Central memory CD8-positive, alpha-beta T cell (primary cell): Measurements from ENCODE around the gene ARID1B.

Experiments
- ATAC-seq: fragments of 150-1000 bp; cut with Tn5 transposase; replicated peaks from 2 replicates; pipeline ENCODE4 v1.10.0; 2022; ENCODE audit warnings: mild to moderate bottlenecking, moderate FRiP score, moderate number of reproducible peaks; ENCODE audit not compliant: poor library complexity, severe bottlenecking; ENCODE audit errors: extremely low read depth
- DNase-seq, 2 donors: peaks; one replicate each; pipeline ENCODE4 v3.0.0; 2021; ENCODE audit warnings: low spot score in 2 of 2
- H3K27ac Mint-ChIP-seq: one replicate; pipeline ENCODE4 v1.8.0; 2022; ENCODE audit warnings: low read depth, mild to moderate bottlenecking, moderate library complexity, mixed read lengths
- H3K27me3 Mint-ChIP-seq: one replicate; pipeline ENCODE4 v1.8.0; 2022; ENCODE audit warnings: mixed read lengths
- H3K36me3 Mint-ChIP-seq: one replicate; pipeline ENCODE4 v1.8.0; 2022; ENCODE audit warnings: mild to moderate bottlenecking, moderate library complexity, mixed read lengths; ENCODE audit not compliant: insufficient read depth
- H3K4me1 Mint-ChIP-seq: one replicate; pipeline ENCODE4 v1.8.0; 2022; ENCODE audit warnings: mixed read lengths
- H3K4me3 Mint-ChIP-seq: one replicate; pipeline ENCODE4 v1.8.0; 2022; ENCODE audit warnings: mild to moderate bottlenecking, moderate library complexity, mixed read lengths
- H3K9me3 Mint-ChIP-seq: one replicate; pipeline ENCODE4 v1.8.0; 2022; ENCODE audit warnings: mixed read lengths

Gene ARID1B

DNA sequence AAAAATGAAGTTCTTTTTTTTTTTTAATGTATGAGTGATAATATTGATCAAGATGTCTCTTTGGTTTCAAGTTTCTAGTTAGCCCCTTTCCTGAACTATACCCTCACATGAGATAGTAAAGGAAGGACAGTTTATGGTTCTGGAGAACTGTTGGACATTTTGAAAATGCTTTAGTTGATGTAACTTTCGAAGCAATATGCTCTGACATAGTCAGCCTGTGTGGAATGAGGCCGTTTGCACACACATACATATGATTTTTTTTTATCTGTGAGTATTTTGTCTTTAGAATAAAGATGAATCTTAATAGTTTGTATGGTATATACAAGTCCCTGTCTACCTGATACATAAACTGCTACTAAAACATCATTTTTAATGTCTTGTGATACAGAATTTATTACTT is 177.0 kb downstream of the ARID1B start:
- no peaks in the 10 kb centered on the region for H3K27me3 Mint-ChIP-seq
- no peak for DNase-seq
- no peaks in the 10 kb centered on the region for H3K36me3 Mint-ChIP-seq
- H3K4me1 Mint-ChIP-seq: peaks cover 65% of the 10 kb centered on the region
- no peak overlapping the region for H3K4me3 Mint-ChIP-seq
- H3K9me3 Mint-ChIP-seq: no peaks in the 10 kb centered on the region
- no peak overlapping the region for H3K27ac Mint-ChIP-seq
- no peak for ATAC-seq

DNA sequence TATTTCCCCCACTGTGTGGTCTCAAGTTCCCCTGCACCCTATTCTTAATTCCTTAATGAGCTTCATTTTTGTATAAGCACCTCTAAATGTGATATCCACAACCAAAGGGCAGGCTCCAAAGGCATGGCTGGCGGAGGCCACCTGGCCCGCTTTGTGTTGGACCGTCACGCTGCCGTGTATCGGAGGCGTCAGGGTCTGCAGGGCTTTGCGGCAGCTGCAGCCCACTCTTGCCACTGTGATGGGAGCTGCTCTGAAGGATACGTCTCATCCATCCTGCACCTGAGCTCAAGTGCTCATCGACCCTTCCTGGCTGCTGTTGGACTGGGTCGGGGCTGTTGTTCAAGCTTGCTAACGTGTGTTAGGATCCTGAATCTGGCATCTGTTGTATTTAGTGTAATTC is 177.6 kb downstream of the ARID1B start:
- Mint-ChIP-seq H3K9me3 (no peaks in the 10 kb centered on the region), H3K27ac (peak overlapping the region; percentile 13), H3K4me1 (peaks cover 65% of the 10 kb centered on the region), H3K36me3 (no peaks in the 10 kb centered on the region), H3K4me3 (no peak overlapping the region), H3K27me3 (no peaks in the 10 kb centered on the region)
- DNase-seq (no peak), ATAC-seq (no peak)

DNA sequence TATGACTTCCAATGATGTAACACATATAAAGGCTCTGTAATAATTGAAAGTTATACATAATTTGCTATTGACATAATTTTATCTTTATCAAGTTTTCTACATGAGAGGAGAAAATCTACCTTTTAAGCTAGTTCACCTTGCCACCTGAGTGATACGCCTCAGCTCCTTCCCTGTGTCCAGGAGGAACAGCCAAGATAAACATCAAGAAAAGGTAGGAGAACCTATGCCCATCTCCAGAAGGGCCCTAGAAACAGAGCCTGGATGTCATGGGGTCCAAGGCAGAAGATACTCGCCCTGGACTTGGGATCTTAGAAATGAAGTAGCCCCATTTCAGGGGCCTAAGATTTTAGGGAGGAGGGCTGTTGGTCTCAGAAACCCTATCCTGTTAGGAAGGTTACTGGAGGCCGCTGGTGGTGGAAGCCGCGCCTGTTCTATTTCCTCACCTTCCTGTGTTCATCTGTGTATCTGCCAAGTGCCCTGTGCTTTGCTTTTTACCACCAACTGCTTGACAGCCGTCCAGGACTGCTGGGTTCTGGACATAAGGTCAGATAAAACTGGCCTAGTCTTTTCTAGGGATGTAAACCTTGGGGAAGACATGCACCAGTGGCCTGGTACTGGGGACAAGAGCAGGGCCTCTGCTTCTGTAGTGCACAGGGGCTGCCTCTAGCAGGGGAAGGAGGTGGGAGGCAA is 178.5 kb downstream of the ARID1B start:
- Mint-ChIP-seq H3K27me3 (no peaks in the 10 kb centered on the region), H3K27ac (no peak overlapping the region), H3K9me3 (no peaks in the 10 kb centered on the region), H3K36me3 (no peaks in the 10 kb centered on the region), H3K4me1 (peaks cover 65% of the 10 kb centered on the region), H3K4me3 (no peak overlapping the region)
- DNase-seq (no peak), ATAC-seq (no peak)

DNA sequence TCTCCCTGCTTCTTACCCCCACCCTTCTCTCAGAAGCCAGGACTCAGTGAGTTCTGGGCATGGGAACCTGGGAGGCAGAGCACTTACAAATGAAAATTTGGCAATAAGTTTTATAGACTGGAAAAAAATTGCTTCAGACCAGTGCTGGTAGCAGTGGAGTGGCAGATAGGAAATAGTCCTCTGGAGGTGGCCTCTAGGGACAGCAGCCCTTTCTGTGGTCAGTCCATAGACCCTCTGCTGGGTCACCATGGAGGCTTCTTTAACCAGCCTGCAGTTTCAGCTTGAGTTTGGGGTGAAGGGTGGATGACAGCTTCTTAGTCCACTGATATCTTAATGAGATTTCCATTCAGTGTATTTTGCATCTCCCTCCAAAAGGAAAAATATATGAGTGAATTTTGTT is 179.1 kb downstream of the ARID1B start:
- DNase-seq: no peak
- Mint-ChIP-seq H3K36me3 (no peaks in the 10 kb centered on the region), H3K9me3 (no peaks in the 10 kb centered on the region), H3K27me3 (no peaks in the 10 kb centered on the region), H3K4me3 (no peak overlapping the region), H3K4me1 (peaks cover 65% of the 10 kb centered on the region), H3K27ac (no peak overlapping the region)
- no peak for ATAC-seq

DNA sequence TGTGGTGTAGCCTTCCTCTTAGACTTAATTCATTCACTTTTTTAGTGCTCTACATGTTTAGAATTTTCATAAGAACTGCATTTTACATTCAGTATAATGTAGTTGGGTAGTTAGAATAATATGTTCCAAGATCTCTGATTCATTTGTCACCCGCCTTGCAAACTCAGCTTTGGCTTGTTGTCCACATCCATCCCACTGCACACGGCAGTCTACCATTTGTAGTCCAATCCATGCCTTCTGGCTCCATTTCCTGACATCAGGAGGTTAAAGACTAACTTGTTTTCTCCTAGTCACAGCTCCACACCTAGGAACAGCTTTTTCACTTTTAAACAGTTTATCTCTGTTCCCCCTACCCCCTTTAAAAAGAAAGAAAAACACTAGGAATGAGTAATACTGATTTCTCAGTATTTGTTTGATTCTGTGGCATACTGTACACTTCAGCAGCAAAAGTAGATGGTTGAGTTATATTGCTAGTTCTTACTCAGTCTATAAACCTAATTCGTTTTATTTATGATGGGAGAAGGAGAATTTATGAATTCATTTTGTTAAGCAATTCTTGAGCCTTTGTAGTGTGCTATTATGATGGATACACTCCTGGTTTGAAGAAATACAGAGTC is 180.9 kb downstream of the ARID1B start:
- Mint-ChIP-seq H3K27me3 (no peaks in the 10 kb centered on the region), H3K36me3 (no peaks in the 10 kb centered on the region), H3K27ac (peak overlapping the region; percentile 31), H3K9me3 (no peaks in the 10 kb centered on the region), H3K4me3 (no peak overlapping the region), H3K4me1 (peaks cover 63% of the 10 kb centered on the region)
- ATAC-seq (no peak), DNase-seq (no peak)

DNA sequence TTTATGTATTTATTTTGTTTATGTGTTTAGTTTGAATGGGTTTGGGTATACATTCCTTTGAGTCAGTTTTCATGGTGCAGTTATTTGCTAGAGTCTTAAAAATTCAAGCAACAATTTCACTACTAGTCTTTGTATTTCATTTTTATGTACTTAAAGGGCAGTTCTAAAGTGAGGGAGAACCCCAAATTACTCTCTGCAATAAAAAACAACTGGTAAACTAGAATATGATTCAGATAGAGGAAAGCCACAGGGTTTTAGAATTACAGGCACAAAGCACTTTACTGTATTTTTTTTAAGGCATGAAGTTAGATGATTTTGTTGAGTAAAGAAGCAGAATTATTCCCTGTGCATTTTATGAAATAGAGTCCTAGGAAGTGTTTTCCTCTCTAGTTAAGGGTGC is 183.3 kb downstream of the ARID1B start:
- Mint-ChIP-seq H3K4me1 (peaks cover 59% of the 10 kb centered on the region), H3K4me3 (no peak overlapping the region), H3K36me3 (no peaks in the 10 kb centered on the region), H3K27ac (no peak overlapping the region), H3K27me3 (no peaks in the 10 kb centered on the region), H3K9me3 (no peaks in the 10 kb centered on the region)
- DNase-seq (no peak), ATAC-seq (no peak)

DNA sequence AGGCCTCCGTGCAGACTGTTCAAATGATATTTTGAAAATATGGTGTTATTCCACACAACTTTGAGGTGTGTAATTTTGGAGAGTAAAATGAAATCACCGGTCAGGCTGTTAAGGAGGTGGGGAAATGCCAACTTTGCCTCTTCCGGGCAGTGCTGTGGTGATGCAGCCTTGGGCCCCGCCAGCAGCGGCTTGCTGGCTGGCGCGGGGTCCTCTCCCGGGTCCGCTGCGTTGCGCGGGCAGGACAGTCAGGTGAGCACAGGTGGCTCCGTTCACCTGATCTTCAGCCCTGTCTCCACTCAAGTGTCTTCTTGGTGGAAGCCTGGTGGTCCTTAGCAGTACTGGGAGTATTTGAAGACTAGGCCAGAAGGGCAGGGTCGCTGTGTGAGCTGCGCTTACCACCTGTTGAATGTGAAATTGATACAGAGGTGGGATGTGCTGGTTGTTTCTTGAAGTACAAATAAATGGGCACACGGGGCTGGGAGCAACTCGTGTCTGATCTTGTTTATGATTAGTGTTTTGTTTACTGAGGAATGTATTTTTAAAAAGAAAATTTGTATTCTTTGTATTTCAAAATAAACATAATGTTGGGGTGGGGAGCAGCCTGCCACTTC is 184.2 kb downstream of the ARID1B start:
- no peaks in the 10 kb centered on the region for H3K9me3 Mint-ChIP-seq

DNA sequence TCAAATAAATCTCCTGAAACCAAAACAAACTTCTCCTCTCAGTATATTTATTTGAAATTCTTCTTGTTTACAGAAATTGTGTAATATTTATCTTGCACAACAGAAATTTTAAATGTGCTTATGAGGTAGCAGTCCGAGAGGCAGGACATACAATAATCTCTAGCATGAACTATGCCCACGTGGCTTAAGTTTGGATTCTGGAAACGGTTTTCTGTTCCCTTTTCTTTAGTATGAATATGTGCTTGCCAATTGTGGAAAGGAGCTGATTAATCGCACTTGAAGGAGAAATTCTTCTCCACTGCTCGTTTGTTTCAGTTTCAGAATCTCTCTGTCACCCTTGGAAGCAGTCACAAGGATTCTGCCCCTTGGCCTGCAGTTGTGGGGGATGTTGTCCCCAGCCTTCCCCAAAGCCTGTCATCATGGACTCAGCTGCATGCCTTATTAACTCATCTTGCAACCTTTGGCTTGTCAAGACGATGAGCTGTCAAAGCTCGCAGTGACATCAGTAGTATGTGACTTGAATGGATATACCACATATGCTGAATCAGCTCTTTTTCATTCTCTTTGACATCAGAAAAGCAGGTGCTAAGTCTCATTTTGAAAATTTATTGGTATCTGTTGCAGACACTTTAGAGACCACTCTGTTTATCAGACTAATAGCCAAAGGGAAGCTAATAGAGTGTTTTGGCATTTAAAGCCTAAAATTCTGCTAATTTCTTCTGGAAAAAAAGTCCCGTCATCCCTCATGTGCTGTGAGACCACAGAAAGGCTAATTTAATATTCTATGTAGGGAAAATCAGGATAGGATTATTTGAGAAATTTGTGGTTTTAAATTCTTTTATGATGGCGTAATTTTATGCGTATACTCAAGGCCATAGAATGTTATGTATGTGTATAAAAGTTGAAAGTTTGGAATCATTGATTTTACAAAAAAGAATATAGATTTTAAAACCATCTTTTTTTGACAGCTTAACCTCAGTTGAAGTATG is 186.8 kb downstream of the ARID1B start:
- no peak overlapping the region for H3K27ac Mint-ChIP-seq
- H3K36me3 Mint-ChIP-seq: no peaks in the 10 kb centered on the region
- DNase-seq (no peak), ATAC-seq (no peak)
- no peaks in the 10 kb centered on the region for H3K9me3 Mint-ChIP-seq
- H3K4me1 Mint-ChIP-seq: peaks cover 49% of the 10 kb centered on the region
- H3K27me3 Mint-ChIP-seq: no peaks in the 10 kb centered on the region
- H3K4me3 Mint-ChIP-seq: peak overlapping the region; percentile 25

More for the DNA sequence above, 184.2 kb downstream of the ARID1B start:
- Mint-ChIP-seq H3K27me3 (no peaks in the 10 kb centered on the region), H3K4me1 (peaks cover 53% of the 10 kb centered on the region), H3K4me3 (no peak overlapping the region), H3K27ac (no peak overlapping the region), H3K36me3 (no peaks in the 10 kb centered on the region)
- ATAC-seq (no peak), DNase-seq (no peak)

DNA sequence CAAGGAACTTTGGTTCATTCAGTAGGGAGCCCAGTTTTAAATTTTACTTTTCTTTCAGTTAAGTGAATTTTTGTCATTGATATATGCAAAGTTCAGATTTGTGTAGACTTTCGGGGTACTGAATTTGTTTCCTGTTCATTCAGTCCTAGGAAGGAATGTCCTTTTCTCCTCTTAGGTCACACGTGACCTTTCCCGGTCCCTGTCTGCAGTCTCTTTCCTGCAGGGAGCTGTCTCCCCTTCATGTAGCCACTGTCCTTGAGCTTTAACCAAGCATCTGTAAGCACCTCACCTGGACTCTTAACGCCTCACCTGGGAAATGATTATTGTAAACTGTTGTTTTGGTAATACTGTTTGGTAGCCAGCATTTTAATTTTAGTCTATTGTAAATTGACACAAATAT is 190.7 kb downstream of the ARID1B start:
- no peak for ATAC-seq
- no peak overlapping the region for H3K4me3 Mint-ChIP-seq
- H3K27me3 Mint-ChIP-seq: no peaks in the 10 kb centered on the region
- H3K4me1 Mint-ChIP-seq: peaks cover 63% of the 10 kb centered on the region
- no peaks in the 10 kb centered on the region for H3K9me3 Mint-ChIP-seq
- no peak for DNase-seq
- H3K27ac Mint-ChIP-seq: no peak overlapping the region
- peaks cover 2% of the 10 kb centered on the region for H3K36me3 Mint-ChIP-seq

DNA sequence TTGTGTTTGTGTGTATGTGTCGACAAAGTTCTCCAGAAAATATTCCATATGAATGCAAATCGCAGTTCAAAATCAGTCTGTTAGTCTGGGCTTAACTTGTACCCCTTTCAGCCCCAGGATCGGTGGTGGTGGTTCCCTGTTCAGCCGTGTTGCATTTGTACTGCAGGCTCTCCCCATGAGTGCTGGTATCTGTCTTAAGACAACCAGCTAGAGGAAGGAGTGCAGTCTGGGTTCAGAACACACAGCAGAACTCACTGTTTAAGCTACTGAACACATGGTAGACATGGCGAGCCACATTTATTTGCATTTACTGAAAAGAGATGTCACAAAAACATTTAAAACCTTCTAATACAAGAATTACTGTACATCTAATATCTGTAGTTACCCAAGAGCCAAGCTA is 192.1 kb downstream of the ARID1B start:
- peaks cover 4% of the 10 kb centered on the region for H3K36me3 Mint-ChIP-seq
- no peaks in the 10 kb centered on the region for H3K9me3 Mint-ChIP-seq
- DNase-seq: no peak
- no peak overlapping the region for H3K4me3 Mint-ChIP-seq
- no peak for ATAC-seq
- no peaks in the 10 kb centered on the region for H3K27me3 Mint-ChIP-seq
- peaks cover 61% of the 10 kb centered on the region for H3K4me1 Mint-ChIP-seq
- H3K27ac Mint-ChIP-seq: no peak overlapping the region

DNA sequence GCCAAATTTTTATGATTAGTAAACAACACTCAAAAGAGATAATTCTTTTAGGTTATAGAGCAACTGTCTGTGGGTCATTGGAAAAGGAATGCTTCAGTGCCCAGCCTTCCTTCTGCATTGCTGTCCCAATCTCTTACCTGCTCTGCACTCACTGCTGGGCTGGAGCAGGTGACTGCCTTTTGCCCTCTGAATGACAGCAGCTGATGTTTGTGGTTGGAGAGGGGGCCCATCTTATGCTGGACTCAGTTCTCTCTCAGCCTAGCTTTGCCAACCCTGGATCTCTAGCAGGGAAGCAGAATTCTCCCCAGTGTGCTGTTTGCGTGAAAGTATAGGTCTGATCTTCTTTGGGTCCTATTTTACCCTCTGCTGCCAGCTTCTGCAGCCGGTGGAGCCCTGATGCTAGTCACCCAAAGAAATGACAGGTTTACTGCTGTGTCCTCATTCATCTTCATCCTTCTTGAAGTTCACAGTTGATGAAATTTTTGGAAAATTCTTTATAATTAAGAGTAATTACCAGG is 193.5 kb downstream of the ARID1B start:
- H3K27ac Mint-ChIP-seq: no peak overlapping the region
- no peak overlapping the region for H3K4me3 Mint-ChIP-seq
- no peaks in the 10 kb centered on the region for H3K9me3 Mint-ChIP-seq
- no peak for DNase-seq
- H3K27me3 Mint-ChIP-seq: no peaks in the 10 kb centered on the region
- peaks cover 4% of the 10 kb centered on the region for H3K36me3 Mint-ChIP-seq
- H3K4me1 Mint-ChIP-seq: peaks cover 67% of the 10 kb centered on the region
- no peak for ATAC-seq

DNA sequence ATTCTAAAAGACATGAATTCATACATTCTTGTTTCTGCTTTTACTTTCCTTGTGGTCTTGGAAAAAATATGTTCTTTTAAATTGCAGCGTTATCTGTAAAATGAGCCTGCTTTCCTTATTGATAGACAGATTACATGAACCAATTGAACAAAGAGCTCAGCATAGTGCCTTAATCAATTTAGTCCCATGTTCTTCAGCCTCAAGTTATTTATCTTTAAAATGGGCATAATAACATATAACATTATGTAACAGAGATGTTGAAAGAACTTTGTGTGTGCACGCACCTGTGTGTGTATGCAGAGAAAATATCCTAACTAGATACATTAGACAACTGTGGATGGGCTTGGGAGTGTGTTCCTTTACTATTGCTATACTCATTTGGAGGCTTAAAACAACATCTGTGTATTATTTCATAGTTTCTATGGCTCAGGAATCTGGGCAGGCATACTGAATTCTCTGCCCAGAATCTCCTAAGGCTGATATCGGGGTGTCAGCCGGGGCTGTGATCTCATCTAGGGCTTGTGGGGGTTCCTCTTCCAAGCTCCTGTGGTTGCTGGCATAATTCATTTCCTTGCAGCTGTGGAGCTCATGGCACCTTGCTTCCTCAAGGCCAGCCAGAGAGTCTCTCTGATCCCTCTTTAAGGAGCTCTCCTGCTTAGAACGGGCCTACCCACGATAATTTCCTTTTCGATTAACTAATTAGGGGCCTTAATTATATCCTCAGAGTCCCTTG is 194.1 kb downstream of the ARID1B start:
- DNase-seq: no peak
- no peak for ATAC-seq
- H3K36me3 Mint-ChIP-seq: peaks cover 4% of the 10 kb centered on the region
- no peak overlapping the region for H3K4me3 Mint-ChIP-seq
- no peaks in the 10 kb centered on the region for H3K9me3 Mint-ChIP-seq
- no peak overlapping the region for H3K27ac Mint-ChIP-seq
- no peaks in the 10 kb centered on the region for H3K27me3 Mint-ChIP-seq
- peaks cover 74% of the 10 kb centered on the region for H3K4me1 Mint-ChIP-seq
